IMR-90 (cell line): ENCODE measurements around the gene NBEA.

Experiments used
- CEBPB ChIP-seq: IDR thresholded peaks from 2 replicates; pipeline ENCODE4 v1.6.1; 2012; ENCODE audit warnings: low read depth, low read length, improper control_type of control experiment
- CHD1 ChIP-seq: IDR thresholded peaks from 2 replicates; pipeline ENCODE4 v1.6.1; 2012; ENCODE audit warnings: low read depth, low read length, improper control_type of control experiment
- CTCF ChIP-seq: conservative IDR thresholded peaks from 2 replicates; pipeline ENCODE4 v1.5.1; 2012; ENCODE audit warnings: mild to moderate bottlenecking, low read depth, low read length, improper control_type of control experiment
- FOS ChIP-seq: fragments of 150-350 bp; IDR thresholded peaks from 2 replicates; pipeline ENCODE4 v1.6.1; 2016; ENCODE audit warnings: low read depth, low read length
- POLR2A ChIP-seq: IDR thresholded peaks from 2 replicates; pipeline ENCODE4 v1.6.1; 2012; ENCODE audit warnings: mild to moderate bottlenecking, low read depth, low read length
- RFX5 ChIP-seq: IDR thresholded peaks from 2 replicates; pipeline ENCODE4 v1.8.0; 2012; ENCODE audit warnings: low read depth, mild to moderate bottlenecking, low read length, moderate library complexity
- SMC3 ChIP-seq: fragments of 150-350 bp; IDR thresholded peaks from 2 replicates; pipeline ENCODE4 v1.6.1; 2016; ENCODE audit warnings: low read depth, mild to moderate bottlenecking, antibody characterized with exemption, low read length, moderate library complexity
- TF ChIP-seq, protein P1 (sequence below): fragments of 150-350 bp; IDR thresholded peaks from 2 replicates; pipeline ENCODE4 v1.6.1; 2017; ENCODE audit warnings: mild to moderate bottlenecking, antibody characterized with exemption, low read length, low read depth

DNA sequence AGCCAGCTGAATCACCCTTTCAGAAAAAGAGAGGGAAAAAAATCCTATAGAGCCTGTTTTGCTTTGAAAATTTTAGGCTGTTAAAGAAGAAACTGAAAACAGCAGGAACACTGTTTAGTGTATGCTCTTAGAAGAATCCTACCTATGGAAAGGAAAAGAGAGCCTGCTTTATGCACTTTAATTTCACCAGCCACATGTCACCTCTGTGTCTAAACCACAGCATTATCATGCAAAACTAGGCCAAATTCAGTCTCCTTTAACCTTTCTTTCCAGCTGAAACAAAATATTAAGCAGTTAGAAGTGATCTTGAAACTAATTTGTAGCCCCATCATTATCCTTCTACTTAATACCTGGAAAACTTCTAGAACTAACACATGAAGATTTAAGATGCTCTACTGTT, 631.6 kb downstream of the NBEA start:
- TF ChIP-seq CTCF (no peak), POLR2A (no peak), SMC3 (no peak), FOS (no peak), CEBPB (no peak), CHD1 (no peak), RFX5 (no peak)
- TF ChIP-seq, protein P1, sequence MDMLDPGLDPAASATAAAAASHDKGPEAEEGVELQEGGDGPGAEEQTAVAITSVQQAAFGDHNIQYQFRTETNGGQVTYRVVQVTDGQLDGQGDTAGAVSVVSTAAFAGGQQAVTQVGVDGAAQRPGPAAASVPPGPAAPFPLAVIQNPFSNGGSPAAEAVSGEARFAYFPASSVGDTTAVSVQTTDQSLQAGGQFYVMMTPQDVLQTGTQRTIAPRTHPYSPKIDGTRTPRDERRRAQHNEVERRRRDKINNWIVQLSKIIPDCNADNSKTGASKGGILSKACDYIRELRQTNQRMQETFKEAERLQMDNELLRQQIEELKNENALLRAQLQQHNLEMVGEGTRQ, result no peak
